GM23248 (cell line): ENCODE measurements around the gene KCNK1.

Experiments
- EZH2 ChIP-seq: fragments of 200-600 bp; sonication (generic); IDR thresholded peaks from 2 replicates; pipeline ENCODE4 v1.6.1; 2018; ENCODE audit warnings: antibody characterized with exemption, mild to moderate bottlenecking; ENCODE audit not compliant: insufficient read depth, poor library complexity, severe bottlenecking
- EZH2phosphoT487 ChIP-seq: fragments of 200-600 bp; sonication (generic); IDR thresholded peaks from 2 replicates; pipeline ENCODE4 v1.6.1; 2018; ENCODE audit warnings: antibody characterized with exemption, moderate library complexity, mild to moderate bottlenecking, low read depth; ENCODE audit not compliant: insufficient read depth

DNA sequence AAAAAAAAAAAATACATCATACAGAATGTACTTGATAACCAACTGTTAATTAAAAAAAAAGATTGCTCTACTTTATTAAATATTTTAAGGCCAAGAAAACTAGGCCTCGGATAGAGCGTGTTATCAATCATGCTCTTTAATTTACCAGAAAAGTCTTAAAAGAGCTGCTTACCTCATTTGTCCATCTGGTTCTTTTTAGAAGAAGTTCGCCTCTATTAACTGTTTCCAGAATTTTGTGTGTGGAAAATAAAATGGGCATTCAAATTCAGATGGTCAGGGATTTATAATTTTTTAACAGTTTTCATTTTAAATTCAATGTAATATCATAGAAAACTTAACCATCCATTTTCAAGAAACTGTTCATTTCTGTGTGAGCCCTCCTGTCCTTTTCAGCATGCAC, 53.8 kb downstream of the KCNK1 start:
- TF ChIP-seq EZH2 (no peak), EZH2phosphoT487 (no peak)
